Retinal pigment epithelial cell (primary cell): Measurements from ENCODE around the gene PRCC.

Experiments used
- DNase-seq: peaks from one replicate; pipeline ENCODE4 v3.0.0-alpha.2; 2010; ENCODE audit warnings: low read depth
- H3K4me3 ChIP-seq: 2 replicates; pipeline ENCODE4 v1.5.1; 2011; ENCODE audit warnings: mild to moderate bottlenecking, low read length, control low read depth, moderate library complexity
- TF ChIP-seq, protein P1 (sequence below): conservative IDR thresholded peaks from 2 replicates; pipeline ENCODE4 v1.5.1; 2011; ENCODE audit warnings: low read depth, low read length, control low read depth, inconsistent platforms

Gene PRCC

DNA sequence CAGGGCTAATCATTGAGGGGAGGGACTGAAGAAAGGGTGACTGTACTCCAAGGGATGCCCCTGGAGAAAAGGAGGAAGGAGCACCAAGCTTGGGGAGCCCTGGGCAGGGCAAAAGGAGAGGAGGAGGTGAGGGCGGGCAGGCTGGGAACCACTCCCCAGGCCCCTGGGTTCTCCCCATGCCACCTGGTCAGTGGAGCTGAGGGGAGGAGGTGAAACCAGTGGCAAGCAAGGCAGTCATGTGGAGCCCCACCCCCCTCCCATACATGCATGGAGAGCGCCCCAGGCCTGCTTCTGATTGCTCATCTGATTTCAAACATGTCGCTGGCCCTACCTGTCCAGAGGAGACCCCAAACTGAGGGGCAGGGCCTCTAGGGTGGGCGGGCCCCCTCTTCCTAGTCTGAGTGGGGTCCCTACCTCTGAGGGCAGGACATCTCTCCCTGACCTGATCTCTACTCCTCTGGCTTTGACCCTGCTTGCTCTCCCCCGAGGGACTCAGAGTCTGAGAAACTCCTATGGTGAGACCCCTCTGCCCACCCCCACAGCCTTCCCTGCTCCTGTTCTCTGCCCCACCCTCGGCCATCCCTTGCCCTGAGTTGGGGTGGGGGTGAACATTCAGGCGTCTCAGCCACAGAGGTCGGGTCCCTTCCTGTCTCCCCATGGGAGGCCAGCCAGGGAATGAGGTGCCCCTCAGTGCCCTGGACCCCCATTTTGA, 73.0 kb downstream of the PRCC start:
- H3K4me3 ChIP-seq, result no peak overlapping the region

DNA sequence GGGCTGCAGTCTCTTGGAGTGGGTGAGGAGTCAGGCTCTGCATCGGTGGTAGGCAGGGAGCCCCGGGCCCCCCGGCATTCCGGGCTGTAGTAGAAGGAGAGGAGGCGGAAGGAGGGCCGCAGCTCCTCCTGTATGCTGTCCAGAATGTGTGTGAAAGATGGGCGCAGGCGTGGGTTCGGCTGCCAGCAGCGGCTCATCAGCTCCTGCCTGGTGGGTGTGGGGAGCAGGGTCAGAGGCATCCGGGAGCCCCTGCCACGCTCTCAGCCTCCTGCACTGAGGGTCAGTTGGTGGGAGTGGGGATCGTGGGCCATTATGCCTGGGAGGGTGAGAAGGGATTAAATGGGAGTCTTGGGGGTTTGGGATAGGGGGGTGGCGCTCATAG, 73.6 kb downstream of the PRCC start:
- no peak for DNase-seq
- TF ChIP-seq, protein P1, sequence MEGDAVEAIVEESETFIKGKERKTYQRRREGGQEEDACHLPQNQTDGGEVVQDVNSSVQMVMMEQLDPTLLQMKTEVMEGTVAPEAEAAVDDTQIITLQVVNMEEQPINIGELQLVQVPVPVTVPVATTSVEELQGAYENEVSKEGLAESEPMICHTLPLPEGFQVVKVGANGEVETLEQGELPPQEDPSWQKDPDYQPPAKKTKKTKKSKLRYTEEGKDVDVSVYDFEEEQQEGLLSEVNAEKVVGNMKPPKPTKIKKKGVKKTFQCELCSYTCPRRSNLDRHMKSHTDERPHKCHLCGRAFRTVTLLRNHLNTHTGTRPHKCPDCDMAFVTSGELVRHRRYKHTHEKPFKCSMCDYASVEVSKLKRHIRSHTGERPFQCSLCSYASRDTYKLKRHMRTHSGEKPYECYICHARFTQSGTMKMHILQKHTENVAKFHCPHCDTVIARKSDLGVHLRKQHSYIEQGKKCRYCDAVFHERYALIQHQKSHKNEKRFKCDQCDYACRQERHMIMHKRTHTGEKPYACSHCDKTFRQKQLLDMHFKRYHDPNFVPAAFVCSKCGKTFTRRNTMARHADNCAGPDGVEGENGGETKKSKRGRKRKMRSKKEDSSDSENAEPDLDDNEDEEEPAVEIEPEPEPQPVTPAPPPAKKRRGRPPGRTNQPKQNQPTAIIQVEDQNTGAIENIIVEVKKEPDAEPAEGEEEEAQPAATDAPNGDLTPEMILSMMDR, result no peak
- no peak overlapping the region for H3K4me3 ChIP-seq

More for the DNA sequence above, 73.0 kb downstream of the PRCC start:
- TF ChIP-seq, protein P1, result no peak
- no peak for DNase-seq

DNA sequence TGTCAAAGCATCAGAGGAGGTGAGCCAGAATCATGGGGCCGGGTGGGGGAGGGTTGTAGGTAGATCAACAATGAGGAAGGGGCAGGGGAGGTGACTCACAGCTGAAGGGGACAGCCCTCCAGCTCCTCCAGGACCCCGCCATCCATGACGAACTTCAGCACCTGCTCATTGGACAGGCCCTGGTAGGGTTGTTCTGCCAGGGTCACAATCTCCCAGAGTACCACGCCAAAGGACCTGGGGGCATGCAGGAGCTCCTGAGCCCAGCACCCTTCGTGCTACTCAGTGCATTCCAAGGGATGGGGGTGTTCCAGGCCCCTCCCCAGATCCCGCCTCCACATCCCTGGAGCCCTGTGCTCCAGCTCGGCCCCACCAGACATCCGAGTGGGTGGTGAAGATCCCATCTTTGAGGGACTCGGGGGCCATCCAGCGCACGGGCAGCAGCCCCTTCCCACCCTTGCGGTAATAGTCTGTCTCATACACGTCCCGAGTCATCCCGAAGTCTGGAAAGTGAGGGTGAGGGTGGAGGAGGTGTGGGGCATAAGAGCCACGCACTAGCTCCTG, 74.0 kb downstream of the PRCC start:
- TF ChIP-seq, protein P1, result no peak
- DNase-seq, result no peak
- no peak overlapping the region for H3K4me3 ChIP-seq

DNA sequence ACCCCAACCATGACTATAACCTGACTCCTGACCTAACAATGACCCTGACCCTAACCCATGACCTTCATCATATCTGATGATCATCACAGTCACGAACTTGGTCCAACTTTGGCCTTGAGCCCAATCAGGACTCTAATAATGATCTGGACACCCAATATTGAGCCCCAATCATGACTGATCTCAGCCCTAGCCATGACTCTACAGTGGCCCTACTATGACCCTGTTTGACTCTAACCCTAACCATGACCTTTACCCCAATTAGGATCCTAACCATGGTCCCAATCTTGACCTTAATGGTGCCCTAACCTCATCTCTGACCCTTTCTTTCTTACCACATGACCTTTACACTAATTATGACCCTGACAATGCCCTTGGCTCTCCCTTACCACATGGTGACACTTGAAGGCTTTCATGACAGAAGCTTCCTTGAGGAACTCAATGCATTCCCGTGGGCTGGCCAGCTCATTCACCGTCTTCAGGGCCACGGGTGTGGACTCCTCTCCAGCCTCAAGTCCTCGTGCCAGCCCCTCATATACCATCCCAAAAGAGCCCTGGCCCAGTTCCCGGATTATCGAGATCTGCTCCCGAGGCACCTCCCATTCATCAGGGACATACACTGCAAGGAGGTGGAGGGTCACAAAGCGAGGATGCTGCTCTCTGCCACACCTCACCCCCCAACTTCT, 75.4 kb downstream of the PRCC start:
- TF ChIP-seq, protein P1, result no peak
- H3K4me3 ChIP-seq, result no peak overlapping the region
- DNase-seq, result no peak

DNA sequence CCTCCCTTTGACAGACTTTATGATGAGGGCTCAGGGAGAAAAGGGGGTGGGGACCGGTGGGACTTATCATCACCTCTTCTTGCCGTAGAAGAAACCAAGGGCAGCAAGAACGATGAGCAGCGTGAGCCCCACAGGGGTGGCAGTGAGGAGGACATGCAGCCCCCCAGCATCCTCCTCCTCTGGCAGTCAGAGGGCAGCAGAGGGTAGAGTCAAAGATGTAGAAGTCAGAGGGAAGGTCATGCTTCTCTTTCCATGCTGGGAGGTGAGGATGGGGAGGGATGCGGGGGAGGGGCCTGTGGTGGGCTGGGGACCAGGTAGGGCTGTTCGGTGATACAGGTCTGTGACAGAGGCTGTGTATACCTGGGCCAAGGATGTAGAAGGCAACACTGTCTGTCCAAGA, 76.8 kb downstream of the PRCC start:
- no peak for DNase-seq
- no peak overlapping the region for H3K4me3 ChIP-seq
- TF ChIP-seq, protein P1, result no peak

DNA sequence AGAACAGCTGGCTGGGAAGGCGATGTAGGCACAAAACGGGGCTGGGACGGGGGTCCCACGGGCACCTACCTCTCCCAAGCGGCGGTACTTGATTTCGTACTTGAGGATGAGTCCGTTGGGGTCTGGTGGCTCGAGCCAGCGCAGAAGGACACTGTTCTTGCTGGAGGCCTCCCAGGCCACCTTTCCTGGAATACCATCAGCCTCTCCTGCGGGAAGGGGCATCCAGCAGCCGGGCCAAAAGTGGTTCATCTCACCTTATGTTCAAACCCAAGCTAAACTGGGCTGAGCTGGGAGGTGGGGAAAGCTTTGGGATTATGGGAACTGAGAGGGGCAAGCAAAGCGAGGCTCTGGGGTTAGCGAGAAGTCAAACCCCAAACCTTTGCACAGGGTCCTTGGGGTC, 77.3 kb downstream of the PRCC start:
- TF ChIP-seq, protein P1, result no peak
- no peak for DNase-seq
- H3K4me3 ChIP-seq, result no peak overlapping the region
